HG02840 (cell line): Measurements from ENCODE around the gene NEDD1.

Experiments
- ATAC-seq: cut with Tn5 transposase; IDR thresholded peaks from one replicate; pipeline ENCODE4 v1.9.1; 2021; ENCODE audit warnings: mild to moderate bottlenecking, moderate library complexity, moderate number of reproducible peaks; ENCODE audit not compliant: unreplicated experiment, low FRiP score

NEDD1 gene

DNA sequence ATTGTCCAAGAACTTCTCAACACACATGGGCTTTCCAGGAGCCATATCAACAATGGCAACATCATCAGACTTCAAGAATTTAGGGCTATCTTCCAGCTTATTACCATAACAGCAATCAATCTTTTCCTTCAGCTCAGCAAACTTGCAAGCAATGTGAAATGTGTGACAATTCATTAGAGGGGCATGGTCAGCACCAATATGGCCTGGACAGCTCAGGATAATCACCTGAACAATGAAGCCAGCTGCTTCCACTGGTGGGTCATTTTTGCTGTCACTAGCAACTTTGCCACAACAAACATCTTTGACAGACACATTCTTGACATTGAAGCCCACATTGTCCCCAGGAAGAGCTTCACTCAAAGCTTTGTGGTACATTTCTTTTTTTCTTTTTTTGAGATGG lies 5.9 kb upstream of the NEDD1 start:
- no peak for ATAC-seq

DNA sequence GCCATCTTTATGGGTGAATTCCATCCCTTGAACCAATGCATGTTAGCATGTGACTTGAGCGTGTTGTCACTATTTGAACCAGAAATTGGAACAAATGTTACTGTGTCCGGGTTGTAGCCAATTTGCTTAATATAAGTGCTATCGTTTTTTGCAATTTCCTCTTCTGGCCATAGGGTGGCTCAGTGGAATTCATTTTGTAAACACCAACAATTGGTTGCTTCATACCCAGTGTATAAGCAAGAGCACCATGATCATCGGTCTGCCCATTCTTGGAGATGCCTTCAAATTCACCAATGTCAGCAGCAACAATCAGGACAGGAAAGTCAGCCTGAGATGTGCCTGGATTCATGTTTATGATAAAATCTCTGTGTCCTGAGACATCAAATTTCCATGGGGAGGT lies 5.0 kb upstream of the NEDD1 start:
- no peak for ATAC-seq

DNA sequence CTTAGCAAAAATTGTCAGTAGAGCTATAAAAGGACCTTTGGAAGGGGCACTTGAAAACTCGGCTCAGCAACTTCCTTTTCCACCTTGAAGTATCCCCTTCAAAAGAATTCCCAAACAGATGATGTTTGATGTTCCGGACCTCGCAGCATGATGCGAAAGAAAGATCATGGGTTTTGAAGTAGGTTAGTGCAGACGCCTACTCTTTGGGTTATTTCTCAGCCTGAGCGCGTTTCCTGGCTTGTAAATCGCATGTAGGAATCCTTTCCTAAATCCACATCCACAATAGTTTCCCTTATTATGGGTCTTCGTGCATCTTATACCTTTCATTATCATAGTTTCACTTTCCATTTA lies 584 bp upstream of the NEDD1 start:
- ATAC-seq, result no peak

DNA sequence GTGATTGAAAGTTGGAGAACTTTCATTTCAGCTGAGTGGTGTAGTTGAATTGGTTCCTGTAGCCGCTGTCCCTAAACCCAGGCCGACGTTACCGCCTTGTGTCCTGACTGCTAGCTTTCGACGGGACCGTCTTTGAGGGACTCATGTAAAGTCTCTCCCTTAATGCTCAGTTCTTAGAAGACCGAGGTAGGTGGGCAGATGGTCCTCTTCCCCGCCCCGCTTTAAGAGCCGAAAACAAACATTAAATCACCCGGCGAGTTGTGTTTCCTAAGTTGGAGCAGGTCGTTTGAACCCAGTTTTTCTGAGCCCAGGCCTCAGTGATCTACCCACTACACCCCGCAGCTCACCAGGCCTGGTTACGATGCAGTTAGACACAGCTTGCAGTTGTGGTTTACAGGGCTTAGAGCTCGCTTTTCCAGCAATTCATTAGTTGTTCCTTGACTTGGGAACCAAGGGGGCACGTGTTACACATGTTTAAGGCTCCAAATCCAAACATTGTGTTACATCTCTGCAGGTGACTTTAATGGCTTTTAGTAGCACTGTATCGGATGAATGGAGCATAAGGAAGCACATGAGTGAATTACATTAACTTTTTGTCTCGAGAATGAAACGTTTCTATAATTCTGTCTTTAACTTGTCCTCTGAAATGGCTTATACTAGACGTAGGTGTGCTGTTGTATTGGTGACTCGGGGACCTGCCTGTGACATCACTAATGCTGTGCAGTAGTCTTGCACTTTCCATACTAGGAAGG lies 790 bp downstream of the NEDD1 start:
- ATAC-seq, result peak; percentile 25

DNA sequence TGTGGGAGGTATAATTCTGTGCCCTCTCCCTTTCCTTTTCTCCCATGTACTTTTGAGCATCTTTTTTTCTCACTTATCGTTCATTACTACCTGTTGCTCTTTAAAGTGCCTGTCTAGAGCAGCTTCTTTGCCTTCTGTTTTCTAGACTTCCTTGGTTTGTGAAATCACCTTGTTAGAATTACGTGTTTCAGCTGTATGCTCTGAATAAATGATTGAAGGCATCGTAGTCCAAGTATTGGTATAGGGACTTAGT lies 1.3 kb downstream of the NEDD1 start:
- no peak for ATAC-seq

DNA sequence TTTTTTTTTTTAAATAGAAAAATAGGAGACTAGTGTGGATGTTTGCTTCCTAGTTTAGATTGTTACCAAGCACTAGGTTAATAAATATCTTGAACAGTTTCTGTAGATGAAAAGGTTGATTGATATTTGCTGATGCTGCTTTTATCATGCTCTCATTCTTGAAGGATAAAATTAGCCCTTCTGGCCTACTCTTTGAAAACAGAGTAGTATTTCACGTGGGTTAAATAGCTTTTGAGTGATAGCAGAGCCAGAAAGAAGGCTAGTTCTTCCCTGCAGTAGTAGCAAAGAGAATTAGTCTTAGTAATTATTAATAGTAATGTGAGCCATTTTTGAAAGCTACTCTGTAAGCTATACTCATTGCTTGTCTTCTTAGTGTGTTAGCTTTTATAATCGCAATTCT lies 5.2 kb downstream of the NEDD1 start:
- no peak for ATAC-seq

DNA sequence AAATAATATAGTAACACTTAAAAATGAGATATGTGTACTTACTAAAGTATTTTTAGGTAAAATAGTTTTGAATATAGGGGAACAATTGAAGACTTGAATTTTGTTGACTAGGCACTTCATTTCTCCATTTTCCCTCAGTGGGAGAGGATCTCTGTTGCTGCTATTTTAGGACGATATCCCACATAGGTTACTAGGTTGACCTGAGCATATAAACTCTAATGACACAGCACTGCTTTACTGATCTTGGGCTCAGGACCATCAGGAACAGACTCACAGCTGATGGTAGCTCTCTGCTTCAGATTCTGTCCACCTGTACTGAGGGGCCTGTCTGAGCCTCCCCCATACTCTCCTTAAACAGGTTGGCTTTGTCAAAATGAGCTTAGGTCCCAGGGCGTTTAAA lies 5.9 kb downstream of the NEDD1 start:
- ATAC-seq, result no peak

DNA sequence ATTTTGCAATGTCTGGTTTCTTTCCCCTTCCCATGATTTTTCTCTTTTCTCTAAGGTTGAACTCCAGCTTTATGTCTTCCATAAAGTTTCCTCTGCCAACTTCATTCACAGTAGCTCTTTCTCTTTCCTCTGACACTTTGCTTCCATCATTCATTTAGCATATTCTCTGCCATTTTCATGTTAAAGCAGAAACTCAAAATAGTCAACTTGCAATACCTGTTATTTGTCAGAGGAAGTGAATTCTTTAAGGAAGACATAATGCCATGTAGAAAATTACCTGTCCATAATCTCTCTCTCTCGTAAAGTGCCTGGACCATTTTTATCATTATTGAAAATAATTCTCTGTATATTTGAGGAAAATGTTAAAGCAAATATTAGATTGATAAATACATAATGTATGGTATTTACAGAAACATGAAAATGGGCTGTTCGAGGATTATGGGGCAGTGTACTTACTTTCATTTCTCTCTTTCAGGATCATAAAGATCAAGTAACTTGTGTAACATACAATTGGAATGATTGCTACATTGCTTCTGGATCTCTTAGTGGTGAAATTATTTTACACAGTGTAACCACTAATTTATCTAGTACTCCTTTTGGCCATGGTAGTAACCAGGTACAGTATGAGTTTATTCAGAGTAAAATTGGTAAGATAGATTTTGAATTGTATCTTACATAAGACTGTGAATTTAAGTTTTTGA lies 12.6 kb downstream of the NEDD1 start:
- ATAC-seq, result no peak

DNA sequence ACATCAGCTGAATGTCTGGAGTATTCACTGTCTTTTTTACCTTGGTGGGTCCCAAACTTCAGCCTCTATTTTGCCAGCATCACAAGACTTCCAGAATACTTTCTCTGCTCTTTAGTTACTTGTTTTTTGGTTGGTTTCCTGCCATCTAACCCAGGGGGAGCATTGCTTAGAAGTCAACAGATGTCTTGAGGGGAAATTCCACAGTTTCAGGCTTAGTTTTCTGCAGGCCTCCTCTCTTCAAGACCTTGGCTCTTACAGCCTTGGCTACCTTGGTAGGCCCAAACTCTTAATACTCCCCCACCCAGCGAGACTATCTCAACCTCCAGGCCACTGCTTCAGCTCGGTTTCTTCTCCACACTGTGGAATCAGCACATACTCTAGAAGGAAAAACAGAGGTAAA lies 41.7 kb downstream of the NEDD1 start:
- ATAC-seq, result peak; percentile 76

DNA sequence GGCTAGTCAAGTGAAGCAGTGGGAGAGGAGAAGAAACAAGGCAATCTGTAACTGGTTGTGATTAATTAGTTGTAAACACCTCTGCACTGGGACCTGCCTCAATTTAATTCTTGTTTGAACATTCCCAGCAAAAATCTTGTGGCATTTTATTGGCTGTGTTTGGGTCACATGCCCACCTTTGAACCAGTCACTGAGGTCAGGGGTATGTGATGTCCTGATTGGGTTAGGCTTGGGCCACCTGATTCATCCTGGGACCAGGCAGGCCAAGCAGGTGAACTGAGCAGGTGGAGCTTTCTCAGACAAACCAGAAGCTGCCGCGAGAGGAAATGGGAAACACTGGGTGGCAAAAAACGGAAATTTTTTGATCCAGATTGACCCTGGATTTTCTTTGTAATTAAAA lies 72.5 kb downstream of the NEDD1 start:
- ATAC-seq, result no peak

DNA sequence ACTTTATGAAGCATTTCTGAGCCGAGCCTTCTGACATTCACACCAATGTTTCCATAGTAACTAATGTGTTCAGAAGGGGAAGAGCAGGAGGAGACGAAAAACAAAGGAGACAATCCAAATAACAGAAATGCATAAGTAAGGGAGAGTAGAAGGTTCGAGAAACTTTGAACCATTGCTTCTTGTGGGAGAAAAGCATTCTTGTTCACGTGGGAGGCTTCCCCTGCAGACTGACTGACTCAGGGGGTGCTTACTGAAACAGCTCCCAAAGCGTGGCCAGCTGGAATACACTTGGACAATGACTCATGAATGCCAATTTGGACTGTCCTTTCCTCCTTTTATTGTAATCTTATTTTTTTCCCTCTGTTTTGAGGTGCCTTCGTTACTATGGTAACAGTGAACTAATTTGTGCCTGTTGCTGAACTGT lies 73.9 kb downstream of the NEDD1 start:
- no peak for ATAC-seq

DNA sequence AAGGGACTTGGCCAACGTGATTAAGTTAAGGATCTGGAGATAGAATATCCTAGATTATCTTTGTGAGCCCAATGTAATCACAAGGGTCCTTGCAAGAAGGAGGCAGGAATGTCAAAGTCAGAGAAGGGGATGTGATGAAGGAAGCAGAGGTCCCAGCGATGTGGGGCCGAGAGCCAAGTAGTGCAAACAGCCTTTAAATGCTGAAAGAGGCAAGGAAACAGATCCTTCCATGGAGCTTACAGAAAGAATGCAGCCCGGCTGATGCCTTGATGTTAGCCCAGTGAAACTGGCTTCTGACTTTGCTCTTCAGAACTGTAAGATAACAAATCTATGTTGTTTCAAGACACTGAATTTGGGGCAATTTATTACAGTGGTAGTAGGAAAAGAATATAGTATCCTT lies 74.9 kb downstream of the NEDD1 start:
- no peak for ATAC-seq

DNA sequence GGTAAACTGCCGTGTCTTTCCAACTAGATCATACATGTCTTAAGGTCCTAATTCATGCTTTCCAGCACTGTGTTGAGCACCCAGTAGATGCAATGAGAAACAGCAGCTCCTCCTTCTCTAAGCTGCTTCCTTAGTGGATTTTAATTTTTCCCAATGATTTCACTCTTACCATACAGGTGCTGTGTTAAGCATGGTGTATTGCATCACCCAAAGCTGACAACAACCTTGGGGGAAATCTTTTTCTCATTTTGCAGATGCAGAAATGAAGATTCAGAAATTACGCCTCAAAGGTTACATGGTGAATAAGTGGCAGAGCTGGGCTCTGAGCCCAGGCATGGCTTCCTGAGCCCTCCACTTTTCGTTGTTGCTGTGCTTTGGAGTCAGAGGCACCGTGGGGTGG lies 75.6 kb downstream of the NEDD1 start:
- no peak for ATAC-seq

DNA sequence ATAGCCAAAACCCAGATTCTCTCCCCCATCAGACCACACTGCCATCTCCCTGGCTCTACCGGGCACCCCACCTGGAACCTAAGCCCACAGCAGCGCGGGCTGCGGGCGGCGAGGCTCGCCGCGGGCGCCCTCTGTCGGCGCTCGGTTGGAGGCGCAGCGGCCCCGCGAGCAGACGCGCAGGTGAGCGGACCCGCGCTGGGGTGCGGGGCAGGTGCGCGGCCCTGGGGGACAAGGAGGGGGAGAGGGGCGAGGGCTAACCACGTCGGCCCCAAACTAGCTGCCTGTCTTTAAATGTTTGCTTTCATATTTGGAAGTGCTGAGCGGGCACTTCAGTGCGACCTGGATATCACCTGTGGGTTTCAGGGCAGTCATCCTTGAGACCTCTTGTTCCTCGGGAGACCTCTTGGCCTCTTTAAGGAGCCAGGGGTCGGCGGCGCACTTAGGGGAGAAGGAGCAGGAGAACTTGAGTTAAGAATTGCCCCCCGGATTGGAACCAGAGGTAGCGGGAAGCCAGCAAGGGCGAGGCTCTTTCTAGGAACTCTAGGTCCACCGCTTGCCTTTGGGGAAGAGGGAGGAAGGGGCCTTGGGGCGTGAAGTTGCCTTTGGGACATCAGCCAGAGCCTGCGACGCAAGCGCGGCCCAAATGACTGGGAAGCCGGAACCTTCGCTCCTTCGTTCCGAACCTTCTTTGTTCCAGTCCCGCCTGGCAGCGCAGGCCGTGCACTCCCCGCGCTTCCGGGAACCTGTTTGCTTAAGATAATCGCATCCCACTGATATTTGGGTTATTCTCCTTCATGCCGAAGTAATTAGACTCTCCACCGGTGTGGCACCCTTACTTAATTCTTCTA lies 78.7 kb downstream of the NEDD1 start:
- ATAC-seq, result peak; percentile 78

DNA sequence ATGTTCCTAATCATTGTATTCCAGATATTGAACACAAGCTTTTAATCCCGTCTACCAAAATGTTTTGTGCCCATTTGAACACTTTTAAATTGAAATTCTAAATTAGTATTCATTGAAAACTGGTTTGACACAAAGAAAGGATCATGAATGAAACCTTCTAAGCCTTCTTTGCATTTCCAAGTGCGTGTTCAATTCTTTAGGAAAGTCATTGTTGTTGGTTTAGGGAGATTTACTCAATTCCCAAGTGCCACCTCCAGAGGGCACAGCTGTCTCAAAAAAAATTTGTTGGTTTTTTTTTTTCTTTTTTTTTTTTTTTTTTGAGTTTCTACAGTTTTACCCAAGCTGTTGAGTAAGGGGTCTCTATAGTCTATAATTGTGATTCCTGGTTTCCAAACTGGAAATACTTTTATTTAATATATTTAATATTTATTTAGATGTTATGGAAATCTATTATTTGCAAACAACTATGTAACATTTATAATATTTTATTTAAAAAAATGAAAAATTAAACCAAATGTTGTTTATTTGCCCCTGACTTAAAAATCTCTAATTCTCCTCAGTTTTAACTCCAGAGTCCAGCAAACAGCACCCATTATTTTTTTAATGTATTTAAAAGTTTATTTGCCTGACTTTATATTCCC lies 79.9 kb downstream of the NEDD1 start:
- ATAC-seq, result no peak

DNA sequence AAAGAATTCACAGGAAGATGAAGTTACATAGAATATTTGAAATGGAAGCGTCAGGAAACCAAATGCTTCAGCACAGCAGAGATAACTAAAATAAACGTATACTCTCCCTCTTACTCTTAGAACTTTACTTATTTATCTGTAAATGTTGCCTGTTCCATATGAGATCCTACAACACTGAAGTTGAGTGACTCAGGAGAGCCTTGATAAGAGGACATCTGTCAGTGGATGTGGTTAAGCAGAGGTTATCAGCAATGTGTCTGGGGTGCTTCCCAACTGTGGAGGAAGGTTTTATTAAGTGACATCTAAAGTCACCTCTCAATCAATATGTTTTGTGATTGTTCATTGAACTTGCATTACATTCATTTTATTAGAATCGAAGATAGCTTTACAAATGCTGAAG lies 81.9 kb downstream of the NEDD1 start:
- no peak for ATAC-seq

DNA sequence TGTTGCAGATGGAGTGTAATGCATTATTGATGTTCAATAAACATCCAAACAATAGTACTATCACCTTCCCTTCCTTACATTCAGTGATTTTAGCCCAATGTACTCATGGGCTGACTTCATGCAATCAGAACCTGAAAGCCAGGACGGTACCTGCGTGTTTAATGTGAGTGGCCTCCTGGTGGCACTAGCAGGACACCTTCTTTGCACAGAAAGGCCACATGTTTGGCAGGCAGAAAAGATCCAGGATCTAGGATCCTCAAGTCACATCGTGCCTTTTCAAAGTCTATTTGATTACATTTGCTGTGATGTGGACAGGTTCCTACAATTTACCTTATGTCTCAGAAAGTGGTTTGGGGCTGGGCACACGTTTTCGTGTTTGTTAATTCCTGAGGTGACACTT lies 82.9 kb downstream of the NEDD1 start:
- ATAC-seq, result no peak

DNA sequence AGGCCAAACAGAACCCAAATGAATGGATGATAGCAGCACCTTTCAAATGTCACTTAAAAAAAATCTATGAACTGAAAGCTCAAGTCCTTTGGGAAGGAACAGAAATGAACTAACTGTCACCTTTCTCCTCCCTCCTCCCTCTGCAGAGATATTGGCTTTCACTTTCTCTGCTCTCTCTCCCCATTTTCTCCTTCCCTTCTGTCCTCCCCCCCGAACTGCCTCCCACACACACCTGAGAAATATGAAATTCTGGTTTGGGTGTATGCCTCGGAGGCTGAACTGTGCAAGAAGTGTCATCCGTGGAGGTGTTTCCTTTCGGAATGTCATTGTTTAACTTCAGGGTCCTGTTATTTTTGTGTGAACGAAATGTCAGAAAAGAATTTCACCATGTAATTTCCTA lies 87.8 kb downstream of the NEDD1 start:
- no peak for ATAC-seq

DNA sequence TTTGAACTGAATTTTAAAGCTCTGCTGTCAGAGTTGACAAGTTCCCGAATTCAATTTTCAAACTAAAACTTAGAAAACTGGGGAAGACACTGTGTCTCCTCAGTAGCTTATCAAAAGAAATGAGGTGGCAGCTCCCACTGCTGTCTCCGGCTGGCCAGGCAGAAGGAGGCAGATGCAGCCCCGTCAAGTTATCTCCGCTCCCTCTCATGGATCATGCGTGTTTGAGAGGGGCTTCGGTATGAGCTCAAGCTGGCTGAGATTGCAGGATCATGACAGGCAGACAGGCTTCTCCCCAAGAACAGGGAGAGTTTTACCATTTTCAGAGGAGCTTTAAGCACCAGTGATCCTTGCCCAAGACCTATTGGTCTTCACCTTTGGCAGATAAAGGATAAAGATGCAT lies 88.8 kb downstream of the NEDD1 start:
- no peak for ATAC-seq

DNA sequence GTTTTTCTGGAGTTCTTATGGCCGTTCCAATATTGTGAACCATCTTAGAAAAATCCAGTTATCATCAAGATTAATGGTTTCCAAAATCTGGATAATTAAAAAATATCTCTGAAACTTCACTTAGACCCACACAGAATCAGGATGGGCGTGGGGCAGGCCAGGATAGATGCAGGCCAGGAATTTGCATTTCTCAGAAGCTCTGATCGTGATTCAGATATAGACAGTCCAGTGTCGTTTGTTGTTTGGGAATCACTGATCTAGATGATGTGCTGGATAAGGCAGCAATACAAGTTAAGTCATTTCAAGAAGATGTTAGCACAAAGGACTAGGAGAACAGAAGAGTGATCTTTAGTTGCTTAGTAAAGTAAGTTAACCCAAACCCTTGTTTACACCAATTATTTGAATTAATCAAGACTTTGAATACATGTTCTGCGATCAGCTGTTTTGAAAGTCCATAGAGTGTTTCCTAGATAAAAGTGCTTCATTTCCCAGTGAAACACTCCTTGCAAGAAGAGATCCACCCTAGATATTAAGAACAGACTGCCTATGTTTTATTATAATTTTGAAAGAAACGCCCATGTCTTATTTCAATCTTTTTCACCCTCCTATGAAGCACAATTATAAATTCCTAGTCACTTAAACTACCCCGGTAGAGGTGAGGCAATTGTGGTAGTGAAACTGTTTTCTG lies 90.9 kb downstream of the NEDD1 start:
- ATAC-seq, result no peak

DNA sequence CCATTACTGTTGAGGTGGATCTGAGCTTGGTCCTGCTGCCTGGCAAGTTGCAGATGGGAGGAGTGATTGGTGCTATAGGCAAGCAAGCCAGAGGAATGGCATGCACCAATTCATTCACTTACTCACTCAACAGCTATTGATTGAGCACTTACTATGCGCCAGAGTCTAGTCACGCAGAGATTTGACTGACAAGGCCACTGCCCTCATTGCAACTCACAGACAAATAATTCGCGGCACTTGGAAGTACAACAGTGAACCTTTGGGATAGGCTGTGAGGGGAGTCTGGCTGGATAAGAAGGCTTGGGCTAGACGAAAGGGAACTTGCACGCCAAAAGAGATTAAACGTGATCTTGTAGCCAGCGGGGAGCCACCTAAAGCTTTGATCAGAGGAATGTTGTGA lies 96.2 kb downstream of the NEDD1 start:
- ATAC-seq, result no peak
